SK-N-SH (cell line): Measurements from ENCODE around the gene CDC16. TPM values are rescaled to one million over a fixed set of nuclear protein-coding genes. Genes with fewer than 3 reads are reported as not detected.
"Not testable (repeated sequence)": the region's sequence is repeated elsewhere in the genome, so short reads cannot be mapped to it uniquely, and the experiment has no call there.

Experiments used
- CTCF ChIA-PET: fragments of 300-600, 350-600 bp; formaldehyde crosslinking; extraction: SDS; loops from one replicate; lab custom pipeline; 2021; lab: Yijun Ruan, JAX
- POLR2A ChIA-PET: fragments of 350-600 bp; sonication (Branson Sonifier 250); formaldehyde crosslinking; extraction: SDS; loops from one replicate; lab custom pipeline; 2020; ENCODE audit warnings: antibody characterized with exemption, inconsistent platforms; lab: Yijun Ruan, JAX
- DNase-seq: peaks from one replicate; pipeline ENCODE4 v3.0.0; 2012
- H2AFZ ChIP-seq: fragments of 200-600 bp; sonication (generic); 2 replicates; pipeline ENCODE4 v1.8.1; 2016; ENCODE audit warnings: antibody characterized with exemption, mild to moderate bottlenecking, low read depth
- H3F3A ChIP-seq: fragments of 200-600 bp; sonication (generic); replicated peaks from 2 replicates; pipeline ENCODE3; 2016; ENCODE audit warnings: antibody characterized with exemption, mild to moderate bottlenecking; ENCODE audit not compliant: insufficient read depth
- H3K27ac ChIP-seq, 2 experiments: fragments of 200-500 bp in 1 of 2; fragments of 200-600 bp in 1 of 2; sonication (Bioruptor generic) in 1 of 2; sonication (generic), shearing (Covaris generic) in 1 of 2; 2 replicates each; pipeline versions ENCODE4 v1.5.1 to v1.6.1; 2014 to 2016; ENCODE audit warnings: low read depth in 2 of 2, inconsistent platforms in 1 of 2, low read length in 1 of 2, mild to moderate bottlenecking in 1 of 2, mixed read lengths in 1 of 2
- H3K27me3 ChIP-seq: fragments of 200-600 bp; sonication (generic), shearing (Covaris generic); 2 replicates; pipeline ENCODE4 v1.6.1; 2016; ENCODE audit warnings: mixed run types; ENCODE audit not compliant: insufficient read depth
- H3K36me3 ChIP-seq, 2 experiments: fragments of 200-500 bp in 1 of 2; fragments of 200-600 bp in 1 of 2; sonication (Bioruptor generic) in 1 of 2; sonication (generic) in 1 of 2; replicated peaks in 1 of 2; 2 replicates each; pipeline versions ENCODE3 to v1.5.1; 2014 to 2016; ENCODE audit warnings: low read length in 1 of 2, mild to moderate bottlenecking in 1 of 2; ENCODE audit not compliant: insufficient read depth in 2 of 2, control insufficient read depth in 1 of 2
- H3K4me1 ChIP-seq, 2 experiments: fragments of 200-500 bp in 1 of 2; fragments of 200-600 bp in 1 of 2; sonication (Bioruptor generic) in 1 of 2; sonication (generic), shearing (Covaris generic) in 1 of 2; 2 replicates each; pipeline versions ENCODE4 v1.5.1 to v1.6.1; 2014 to 2016; ENCODE audit warnings: low read depth in 1 of 2, low read length in 1 of 2, mixed run types in 1 of 2; ENCODE audit not compliant: insufficient read depth in 2 of 2, control insufficient read depth in 1 of 2
- H3K4me2 ChIP-seq: fragments of 200-600 bp; sonication (generic), shearing (Covaris generic); 2 replicates; pipeline ENCODE4 v1.6.1; 2017; ENCODE audit warnings: mixed run types
- H3K4me3 ChIP-seq, 2 experiments: fragments of 200-500 bp in 1 of 2; fragments of 200-600 bp in 1 of 2; sonication (Bioruptor generic) in 1 of 2; sonication (generic), shearing (Covaris generic) in 1 of 2; 2 replicates each; pipeline versions ENCODE4 v1.5.1 to v1.8.1; 2014 to 2016; ENCODE audit warnings: low read depth in 2 of 2, inconsistent platforms in 1 of 2, low read length in 1 of 2, mild to moderate bottlenecking in 1 of 2, mixed read lengths in 1 of 2, moderate library complexity in 1 of 2
- H3K79me2 ChIP-seq: fragments of 200-600 bp; sonication (generic); 2 replicates; pipeline ENCODE4 v1.8.1; 2017; ENCODE audit warnings: mild to moderate bottlenecking; ENCODE audit not compliant: insufficient read depth
- H3K9ac ChIP-seq: fragments of 200-600 bp; sonication (generic); 2 replicates; pipeline ENCODE4 v1.6.1; 2017; ENCODE audit warnings: mixed run types
- H3K9me2 ChIP-seq: fragments of 200-600 bp; sonication (generic); 2 replicates; pipeline ENCODE4 v1.6.1; 2017; ENCODE audit warnings: mixed run types
- H3K9me3 ChIP-seq: fragments of 200-600 bp; sonication (generic); 2 replicates; pipeline ENCODE4 v1.6.1; 2017; ENCODE audit warnings: mixed run types, mild to moderate bottlenecking, moderate library complexity
- H4K20me1 ChIP-seq: fragments of 200-600 bp; sonication (generic); 2 replicates; pipeline ENCODE4 v1.6.1; 2017; ENCODE audit warnings: mild to moderate bottlenecking, mixed run types; ENCODE audit not compliant: insufficient read depth
- CTCF ChIP-seq: fragments of 200-600 bp; sonication (generic); IDR thresholded peaks from 2 replicates; pipeline ENCODE4 v1.6.1; 2017; ENCODE audit warnings: antibody characterized with exemption, mild to moderate bottlenecking, moderate library complexity
- EZH2phosphoT487 ChIP-seq: fragments of 200-600 bp; sonication (generic); IDR thresholded peaks from 2 replicates; pipeline ENCODE4 v1.6.1; 2017; ENCODE audit warnings: low read depth, mixed run types, mild to moderate bottlenecking, antibody characterized with exemption, moderate library complexity, borderline replicate concordance
- GATA2 ChIP-seq: sonication (generic); formaldehyde crosslinking; IDR thresholded peaks from 2 replicates; pipeline ENCODE4 v1.5.0; 2020; ENCODE audit warnings: mild to moderate bottlenecking, missing genetic modification reagents
- USF2 ChIP-seq: fragments of 150-350 bp; IDR thresholded peaks from 2 replicates; pipeline ENCODE4 v1.6.1; 2017; ENCODE audit warnings: antibody characterized with exemption, low read length, low read depth, borderline replicate concordance
- WGBS: methylation state at CpG from one replicate; pipeline ENCODE4 v1.1.6; 2017; ENCODE audit warnings: low lambda C conversion rate; 5-methylcytosine and 5-hydroxymethylcytosine counted together
- polyA plus RNA-seq, 3 experiments: library from polyadenylated mRNA; depleted of rRNA; stranded (reverse); fragments of >200 nt; gene quantifications; 2 replicates each; pipeline ENCODE4 v1.2.3, GENCODE V29; 2012
- TF ChIP-seq, protein P1 (sequence below): IDR thresholded peaks from 2 replicates; pipeline ENCODE4 v1.6.1; 2012; ENCODE audit warnings: mild to moderate bottlenecking, low read depth, low read length, moderate library complexity

The CDC16 gene
- polyA plus RNA-seq, 1 of the 3 experiments (the other 2 are of a cell fraction): 56.9 TPM

GRCh38 chr13:114249077-114249476 lies 14.4 kb downstream of the CDC16 start:
- Histone ChIP-seq H3F3A (peaks cover 9% of the 10 kb centered on the region), H4K20me1 (no peaks in the 10 kb centered on the region), H2AFZ (no peak overlapping the region), H3K9ac (no peak overlapping the region), H3K9me2 (no peaks in the 10 kb centered on the region), H3K4me2 (no peak overlapping the region), H3K9me3 (no peaks in the 10 kb centered on the region), H3K79me2 (no peaks in the 10 kb centered on the region; the same call in 1 of the 2 replicates), H3K27me3 (no peaks in the 10 kb centered on the region), H3K36me3 (peaks cover 85 to 88% of the 10 kb centered on the region in 2 experiments), H3K27ac (no peak overlapping the region), H3K4me1 (no peaks in the 10 kb centered on the region), H3K4me3 (no peak overlapping the region)
- no peak for DNase-seq
- TF ChIP-seq USF2 (no peak), EZH2phosphoT487 (no peak), CTCF (no peak), GATA2 (CRISPR knock-in tag) (no peak)
- TF ChIP-seq, protein P1, sequence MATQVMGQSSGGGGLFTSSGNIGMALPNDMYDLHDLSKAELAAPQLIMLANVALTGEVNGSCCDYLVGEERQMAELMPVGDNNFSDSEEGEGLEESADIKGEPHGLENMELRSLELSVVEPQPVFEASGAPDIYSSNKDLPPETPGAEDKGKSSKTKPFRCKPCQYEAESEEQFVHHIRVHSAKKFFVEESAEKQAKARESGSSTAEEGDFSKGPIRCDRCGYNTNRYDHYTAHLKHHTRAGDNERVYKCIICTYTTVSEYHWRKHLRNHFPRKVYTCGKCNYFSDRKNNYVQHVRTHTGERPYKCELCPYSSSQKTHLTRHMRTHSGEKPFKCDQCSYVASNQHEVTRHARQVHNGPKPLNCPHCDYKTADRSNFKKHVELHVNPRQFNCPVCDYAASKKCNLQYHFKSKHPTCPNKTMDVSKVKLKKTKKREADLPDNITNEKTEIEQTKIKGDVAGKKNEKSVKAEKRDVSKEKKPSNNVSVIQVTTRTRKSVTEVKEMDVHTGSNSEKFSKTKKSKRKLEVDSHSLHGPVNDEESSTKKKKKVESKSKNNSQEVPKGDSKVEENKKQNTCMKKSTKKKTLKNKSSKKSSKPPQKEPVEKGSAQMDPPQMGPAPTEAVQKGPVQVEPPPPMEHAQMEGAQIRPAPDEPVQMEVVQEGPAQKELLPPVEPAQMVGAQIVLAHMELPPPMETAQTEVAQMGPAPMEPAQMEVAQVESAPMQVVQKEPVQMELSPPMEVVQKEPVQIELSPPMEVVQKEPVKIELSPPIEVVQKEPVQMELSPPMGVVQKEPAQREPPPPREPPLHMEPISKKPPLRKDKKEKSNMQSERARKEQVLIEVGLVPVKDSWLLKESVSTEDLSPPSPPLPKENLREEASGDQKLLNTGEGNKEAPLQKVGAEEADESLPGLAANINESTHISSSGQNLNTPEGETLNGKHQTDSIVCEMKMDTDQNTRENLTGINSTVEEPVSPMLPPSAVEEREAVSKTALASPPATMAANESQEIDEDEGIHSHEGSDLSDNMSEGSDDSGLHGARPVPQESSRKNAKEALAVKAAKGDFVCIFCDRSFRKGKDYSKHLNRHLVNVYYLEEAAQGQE: no peak
- WGBS: 97% methylated on average over 7 of the region's 7 CpGs
- ChIA-PET CTCF (interaction anchor here (1.0 to 1.6 kb wide), 3 partner anchors 11 to 79 kb away, joined by 3 read pairs; no protein-coding TSS in a partner anchor), POLR2A (no interaction called here)

DNA sequence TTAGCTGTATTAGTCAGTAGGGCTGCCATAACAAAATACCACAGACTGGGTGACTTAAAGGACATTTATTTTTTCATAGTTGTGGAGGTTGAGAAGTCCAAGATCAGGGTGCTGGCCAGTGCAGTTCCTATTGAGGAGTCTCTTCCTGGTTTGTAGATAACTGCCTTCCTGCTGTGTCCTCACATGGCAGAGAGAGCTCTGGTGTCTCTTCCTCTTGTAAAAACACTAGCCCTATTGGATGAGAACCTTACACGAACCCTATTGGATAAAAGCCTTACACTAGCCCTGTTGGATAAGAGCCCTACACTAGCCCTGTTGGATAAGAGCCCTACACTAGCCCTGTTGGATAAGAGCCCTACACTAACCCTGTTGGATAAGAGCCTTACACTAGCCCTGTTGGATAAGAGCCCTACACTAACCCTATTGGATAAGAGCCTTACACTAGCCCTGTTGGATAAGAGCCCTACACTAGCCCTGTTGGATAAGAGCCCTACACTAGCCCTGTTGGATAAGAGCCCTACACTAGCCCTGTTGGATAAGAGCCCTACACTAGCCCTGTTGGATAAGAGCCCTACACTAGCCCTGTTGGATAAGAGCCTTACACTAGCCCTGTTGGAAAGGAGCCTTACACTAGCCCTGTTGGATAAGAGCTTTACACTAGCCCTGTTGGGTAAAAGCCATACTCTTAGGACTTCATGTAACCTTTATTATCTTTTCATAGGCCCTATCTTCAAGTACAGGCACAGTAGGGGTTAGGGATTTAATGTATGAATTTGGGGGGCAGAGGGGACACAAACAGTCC lies 17.1 kb downstream of the CDC16 start:
- H2AFZ ChIP-seq, DNase-seq, POLR2A ChIA-PET, H3K9ac ChIP-seq, H3K27ac ChIP-seq, H3K9me3 ChIP-seq, H3K27me3 ChIP-seq, H3K4me2 ChIP-seq, CTCF ChIA-PET, H3K4me1 ChIP-seq, H3K4me3 ChIP-seq, H3K9me2 ChIP-seq, H4K20me1 ChIP-seq: not testable (repeated sequence)
- H3K36me3 ChIP-seq: peaks cover 82 to 85% of the 10 kb centered on the region in 2 experiments
- peaks cover 14% of the 10 kb centered on the region; the same call in 1 of the 2 replicates for H3K79me2 ChIP-seq
- H3F3A ChIP-seq: peaks cover 12% of the 10 kb centered on the region
- 100% methylated on average over 1 of the region's 1 CpG for WGBS
